HG03066 (cell line): ENCODE results near the gene MUC13.

Experiments used
- ATAC-seq: cut with Tn5 transposase; IDR thresholded peaks from one replicate; pipeline ENCODE4 v1.9.1; 2021; ENCODE audit warnings: low read depth; ENCODE audit not compliant: unreplicated experiment

Gene MUC13

DNA sequence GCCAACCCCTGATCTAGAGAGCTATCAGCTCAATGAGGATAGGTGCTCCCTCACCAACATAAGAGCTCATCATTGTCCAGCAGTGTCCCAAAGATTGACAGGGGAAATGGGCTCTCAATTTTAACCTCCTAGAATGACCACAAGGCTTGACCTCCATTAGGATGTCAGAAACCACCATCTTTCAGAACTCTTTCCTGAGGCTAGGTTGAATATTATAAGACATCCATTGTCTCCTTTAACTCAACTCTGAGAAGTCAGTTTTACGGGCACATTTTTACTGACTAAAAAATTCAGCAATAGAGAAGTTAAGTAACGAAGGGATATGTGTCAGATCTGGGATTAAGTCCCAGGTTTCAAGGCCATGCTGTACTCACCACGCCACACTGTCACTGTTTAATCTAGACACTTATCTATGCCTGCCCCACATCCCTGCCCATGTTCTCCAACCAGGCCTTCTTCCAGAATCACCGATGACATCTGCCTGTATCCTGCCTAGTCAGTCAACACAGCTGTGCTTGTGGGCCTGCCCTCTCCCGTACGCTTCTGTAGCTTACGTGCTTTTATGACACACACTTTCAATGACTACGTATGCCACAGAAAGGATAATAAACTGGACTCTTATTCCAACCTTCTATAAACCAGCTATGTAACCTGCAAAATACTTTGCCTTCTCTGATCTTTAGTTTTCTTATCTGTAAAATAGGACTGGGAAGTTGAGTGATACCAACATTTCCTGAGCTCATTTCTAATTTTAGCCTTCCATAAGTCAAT is 17.1 kb upstream of the MUC13 start:
- ATAC-seq, result no peak

- no peak for ATAC-seq
Measured at GRCh38 chr3:124950026-124950425, 15.5 kb upstream of the MUC13 start.

DNA sequence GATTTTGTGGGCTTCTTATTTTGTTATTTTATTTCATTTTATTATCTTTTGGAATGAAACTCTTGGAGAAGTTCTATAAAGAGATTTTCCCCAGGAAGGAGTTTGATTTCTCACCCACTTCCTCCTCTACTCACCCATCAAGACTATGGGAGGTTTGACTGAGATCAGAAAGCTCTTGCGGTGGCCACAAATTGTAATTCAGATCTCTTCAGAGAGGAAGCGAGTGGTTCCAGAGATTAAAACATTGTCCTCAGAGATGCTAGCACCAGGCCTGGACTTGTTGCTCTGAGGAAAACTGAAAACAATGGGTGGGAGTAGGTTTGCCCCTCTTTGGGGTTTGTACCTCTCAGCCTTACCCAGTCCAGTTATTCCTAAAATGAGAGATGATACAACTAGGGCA is 8.1 kb upstream of the MUC13 start:
- ATAC-seq, result no peak

DNA sequence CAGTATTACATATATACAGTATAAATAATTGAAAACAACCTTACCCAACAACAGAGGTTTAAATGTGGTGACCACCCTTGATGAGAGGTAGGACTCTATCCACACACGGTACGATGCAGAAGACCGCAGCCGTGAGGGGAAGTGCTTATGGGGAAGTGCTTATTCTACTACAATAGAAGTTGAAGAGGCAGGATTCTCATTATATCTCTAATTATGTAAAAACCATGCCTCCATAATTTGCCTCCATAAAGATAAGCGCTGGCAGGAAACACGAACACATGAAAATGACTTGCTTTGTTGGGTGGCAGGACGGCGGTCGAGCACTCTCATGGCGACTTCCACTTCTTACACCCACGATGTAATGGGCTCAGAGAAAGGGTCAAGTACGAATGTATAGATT is 7.2 kb upstream of the MUC13 start:
- ATAC-seq, result no peak

DNA sequence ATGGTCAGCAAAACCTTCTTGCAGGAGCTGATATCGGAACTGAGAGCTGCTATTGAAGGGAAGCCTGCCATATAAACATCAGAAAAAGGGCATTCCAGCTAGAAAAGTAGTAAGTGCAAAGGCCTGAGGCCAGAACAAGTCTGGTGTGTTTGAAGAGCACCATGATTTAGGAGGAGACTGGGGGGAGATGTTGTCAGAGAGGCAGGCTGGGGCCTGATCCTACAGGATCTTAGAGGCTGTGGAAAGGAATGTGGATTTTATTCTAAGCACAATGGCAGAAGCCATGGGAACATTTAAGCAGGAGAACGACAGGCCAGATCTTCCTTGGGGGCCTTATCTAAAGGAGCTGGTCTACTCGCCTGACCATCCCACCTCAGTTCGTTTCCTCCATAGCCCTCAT is 5.1 kb upstream of the MUC13 start:
- no peak for ATAC-seq

GRCh38 chr3:124938896-124939295 is 4.3 kb upstream of the MUC13 start:
- ATAC-seq, result no peak

DNA sequence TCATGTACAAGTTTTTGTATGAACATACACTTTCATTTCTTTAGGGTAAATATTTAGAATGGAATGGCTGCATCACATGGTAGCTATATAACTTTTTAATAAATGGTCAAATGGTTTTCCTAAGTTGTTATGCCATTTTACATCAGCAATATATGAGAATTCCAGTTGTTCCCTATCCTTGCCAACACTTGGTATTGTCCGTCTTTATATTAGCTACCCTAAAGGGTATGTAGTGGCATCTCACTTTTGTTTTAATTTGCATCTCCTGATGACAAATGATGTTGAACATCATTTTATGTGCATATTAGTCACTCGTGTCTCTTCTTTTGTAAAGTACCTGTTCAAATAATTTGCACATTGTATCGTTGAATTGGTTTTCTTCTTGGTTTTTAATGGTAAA is 2.5 kb upstream of the MUC13 start:
- ATAC-seq, result no peak

DNA sequence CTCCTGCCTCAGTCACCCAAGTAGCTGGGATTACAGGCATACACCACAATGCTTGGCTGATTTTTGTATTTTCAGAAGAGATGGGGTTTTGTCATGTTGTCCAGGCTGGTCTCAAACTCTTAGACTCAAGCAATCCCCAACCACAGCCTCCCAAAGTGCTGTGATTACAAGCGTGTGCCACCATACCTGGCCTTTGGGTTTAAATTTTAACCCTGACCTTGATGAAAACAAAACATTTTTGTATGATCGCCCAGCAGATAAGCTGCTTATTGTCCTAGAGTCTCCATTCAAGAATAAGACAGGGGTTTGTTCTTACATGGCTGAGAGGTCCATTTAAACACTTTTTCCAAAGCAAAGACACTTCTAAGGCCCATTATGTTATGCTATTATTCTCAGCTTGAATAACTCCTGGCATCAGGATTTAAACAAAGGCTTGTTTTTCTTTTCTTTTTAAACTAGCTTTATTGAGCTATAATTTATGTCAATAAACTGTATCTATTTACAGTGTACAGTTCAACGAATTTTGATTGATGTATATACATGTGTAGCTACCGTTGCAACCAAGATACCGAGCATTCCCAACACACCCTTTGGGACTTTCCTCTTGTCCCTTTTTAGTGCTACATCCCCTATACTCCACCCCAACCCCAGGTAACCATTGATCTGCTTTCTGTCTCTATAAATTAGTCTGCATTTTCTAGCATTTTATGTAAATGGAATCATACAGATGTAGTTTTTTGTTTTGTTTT is 1.4 kb upstream of the MUC13 start:
- no peak for ATAC-seq

- ATAC-seq, result peak; percentile 58
Measured at GRCh38 chr3:124935264-124935663, 713 bp upstream of the MUC13 start.

DNA sequence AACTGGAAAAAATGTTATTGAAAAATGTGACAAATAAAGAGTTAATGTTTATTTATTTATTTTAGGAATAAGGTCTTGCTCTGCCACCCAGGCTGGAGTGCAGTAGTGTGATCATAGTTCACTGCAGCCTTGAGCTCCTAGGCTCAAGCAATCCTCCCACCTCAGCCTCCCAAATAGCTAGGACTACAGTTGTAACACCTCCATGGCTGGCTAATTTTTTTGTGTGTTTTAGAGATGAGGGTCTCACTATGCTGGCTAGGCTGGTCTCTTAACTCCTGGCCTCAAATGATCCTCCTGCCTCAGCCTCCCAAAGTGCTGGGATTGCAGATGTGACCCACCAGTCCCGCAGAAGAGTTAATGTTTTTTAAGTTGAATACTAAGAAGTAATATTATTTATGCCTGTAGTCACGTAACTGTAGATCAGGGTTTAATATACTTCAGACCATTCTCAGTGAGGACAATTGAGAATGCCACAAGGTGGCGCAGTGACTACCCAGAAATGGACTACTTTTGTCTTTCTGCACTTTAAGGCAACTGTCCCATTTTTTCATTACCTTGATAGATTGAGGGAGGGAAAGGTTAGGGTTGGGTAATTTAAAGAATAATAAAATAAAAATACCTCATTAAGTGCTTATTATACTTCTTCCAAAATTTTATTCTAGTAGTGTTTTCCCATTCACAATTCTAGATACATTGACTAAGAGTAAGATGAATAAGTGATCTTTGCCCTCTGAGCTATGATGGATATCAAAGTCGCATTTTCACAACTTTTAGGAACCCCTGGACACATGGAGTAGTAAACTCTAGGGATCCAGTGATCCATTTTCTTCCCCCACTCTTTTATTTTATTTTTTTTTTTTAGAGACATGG is 6.0 kb downstream of the MUC13 start:
- ATAC-seq, result no peak

DNA sequence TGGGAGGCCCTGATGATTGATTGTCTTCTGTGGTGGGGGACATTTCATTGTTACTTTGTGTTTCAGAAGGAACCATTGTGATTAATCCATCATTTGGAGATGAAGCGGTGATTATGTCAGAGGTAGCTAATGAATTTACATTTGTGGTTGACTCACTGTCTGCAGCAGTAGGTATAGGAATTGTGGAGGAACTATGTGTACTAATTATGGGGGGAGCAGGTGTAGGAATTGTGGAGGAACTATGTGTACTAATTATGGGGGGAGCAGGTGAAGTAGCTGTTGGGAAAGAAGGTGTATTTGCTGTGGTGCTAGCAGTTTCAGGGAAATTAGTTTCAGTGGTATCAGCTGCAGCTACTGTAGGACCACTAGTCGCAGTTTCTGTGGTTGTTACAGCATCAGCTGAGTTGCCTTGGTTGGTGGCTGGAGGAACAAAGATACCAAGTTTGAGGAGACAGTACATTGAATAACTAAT is 6.9 kb downstream of the MUC13 start:
- ATAC-seq, result peak; percentile 79

DNA sequence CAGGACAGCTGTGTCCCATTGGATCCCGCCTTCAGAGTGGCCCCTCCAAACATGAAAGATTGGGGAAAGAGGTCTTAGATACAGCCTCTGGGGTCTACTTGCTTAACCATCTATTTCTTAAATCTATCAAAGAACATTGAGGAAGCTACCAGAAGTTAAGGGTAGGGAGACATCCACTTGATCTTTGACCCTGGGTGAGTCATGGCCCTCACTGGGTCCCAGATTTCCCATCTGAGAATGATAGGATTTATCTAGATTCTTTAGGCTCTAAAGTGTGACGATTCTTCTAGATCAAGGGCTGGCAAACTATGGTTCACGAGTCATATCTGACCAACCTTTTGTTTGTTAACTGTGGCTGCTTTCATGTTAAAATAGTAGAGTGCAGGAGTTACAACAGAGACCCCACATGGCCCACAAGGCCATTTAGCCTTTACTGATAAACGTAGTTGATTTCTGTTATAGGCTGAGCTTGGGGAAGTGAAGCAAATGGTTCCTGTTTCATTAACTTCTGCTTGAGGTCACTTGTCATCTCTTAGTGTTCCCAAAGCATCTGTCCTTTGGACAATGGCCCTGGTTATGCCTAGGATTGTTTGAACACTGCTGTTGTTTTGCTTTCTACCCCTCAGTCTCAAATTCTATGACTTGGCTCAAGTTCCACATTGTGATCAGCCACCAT is 8.0 kb downstream of the MUC13 start:
- ATAC-seq, result no peak

DNA sequence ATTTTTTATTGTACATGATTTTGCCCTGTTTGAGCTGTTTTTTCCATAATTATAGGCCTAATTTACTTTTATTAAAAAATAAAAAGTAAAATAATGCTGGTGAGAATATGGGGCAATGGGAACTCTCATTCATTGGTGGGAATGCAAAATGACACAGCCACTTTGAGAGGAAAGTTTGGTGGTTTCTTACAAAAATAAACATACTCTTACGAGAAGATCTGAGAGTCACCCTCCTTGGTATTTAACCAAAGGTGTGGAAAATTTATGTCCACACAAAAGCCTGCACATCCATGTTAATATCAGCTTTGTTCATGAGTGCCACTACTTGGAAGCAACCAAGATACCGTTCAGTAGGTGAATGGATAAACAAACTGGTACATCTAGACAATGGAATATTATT is 9.8 kb downstream of the MUC13 start:
- ATAC-seq, result no peak

DNA sequence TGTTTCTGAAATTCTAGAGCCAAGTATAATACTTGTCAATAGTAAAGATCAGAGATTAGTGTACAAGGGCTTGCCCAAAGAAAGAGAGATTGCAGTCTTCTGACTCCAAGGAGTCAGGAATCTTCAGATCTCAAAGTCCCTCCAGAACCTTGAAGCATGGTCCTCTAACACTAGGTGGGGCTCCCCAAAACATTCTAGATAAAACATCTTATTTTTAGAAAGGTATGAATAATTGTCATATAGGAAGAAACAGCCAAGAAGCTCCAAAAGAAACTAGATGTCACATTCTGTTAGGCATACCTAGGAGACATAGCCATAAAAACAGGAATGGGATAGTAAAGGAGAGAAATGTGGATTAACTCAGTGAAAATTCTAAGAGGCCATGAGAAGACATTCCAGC is 10.7 kb downstream of the MUC13 start:
- no peak for ATAC-seq

DNA sequence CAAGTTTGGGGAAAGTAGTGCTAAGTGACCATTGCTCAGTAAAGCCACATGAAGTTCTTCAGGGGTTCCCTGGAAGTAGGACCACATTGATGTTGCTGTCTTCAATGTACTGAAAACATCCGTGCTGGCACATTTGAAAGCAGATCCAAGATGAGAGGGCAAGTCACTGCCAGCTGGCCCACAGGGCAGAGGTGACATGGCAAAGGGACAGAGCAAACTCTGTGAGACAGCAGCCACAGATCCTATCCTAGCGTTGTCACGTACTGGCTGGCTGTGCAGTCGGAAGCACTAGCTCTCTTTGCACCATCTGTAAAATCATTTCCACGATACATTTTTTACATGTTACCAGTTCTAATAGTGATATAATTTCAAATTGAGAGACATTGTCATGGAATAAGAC is 13.8 kb downstream of the MUC13 start:
- no peak for ATAC-seq

DNA sequence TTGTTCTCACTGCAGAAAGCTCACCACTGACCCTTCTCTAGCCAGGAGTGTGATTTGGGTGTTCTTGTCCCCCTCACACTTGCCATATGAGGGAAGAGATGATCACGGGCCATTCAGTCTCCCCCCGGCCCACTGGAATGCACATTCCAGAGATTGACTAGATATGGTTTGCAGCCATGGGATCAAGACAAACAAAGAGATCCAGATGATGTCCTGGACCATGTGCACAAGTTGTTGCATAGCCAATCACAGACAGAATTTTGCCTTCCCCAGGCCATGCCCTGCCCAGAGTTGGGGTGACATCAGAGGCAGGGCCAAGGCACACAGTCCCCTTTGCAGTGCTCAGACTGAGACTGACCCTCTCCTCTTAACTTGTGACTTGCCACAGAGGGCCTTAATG is 14.8 kb downstream of the MUC13 start:
- no peak for ATAC-seq

DNA sequence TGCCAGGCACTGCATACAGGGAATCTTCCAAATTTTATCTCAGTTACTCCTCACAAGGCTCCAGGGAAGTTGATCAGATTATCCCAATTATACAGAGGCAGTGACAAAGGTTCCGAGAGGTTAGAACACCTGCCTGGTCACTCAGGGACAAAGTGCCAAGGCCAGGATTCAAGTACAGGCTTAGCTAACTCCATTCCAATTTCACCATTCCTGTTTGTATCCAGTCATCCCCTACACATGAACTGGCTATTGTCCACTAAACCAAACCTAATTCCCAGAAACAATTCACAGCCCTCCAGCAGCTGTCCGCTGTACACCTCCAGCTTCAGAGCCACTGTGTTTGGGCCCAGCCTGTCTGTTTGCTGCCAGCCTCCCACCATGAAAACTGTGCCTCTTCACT is 16.0 kb downstream of the MUC13 start:
- no peak for ATAC-seq

DNA sequence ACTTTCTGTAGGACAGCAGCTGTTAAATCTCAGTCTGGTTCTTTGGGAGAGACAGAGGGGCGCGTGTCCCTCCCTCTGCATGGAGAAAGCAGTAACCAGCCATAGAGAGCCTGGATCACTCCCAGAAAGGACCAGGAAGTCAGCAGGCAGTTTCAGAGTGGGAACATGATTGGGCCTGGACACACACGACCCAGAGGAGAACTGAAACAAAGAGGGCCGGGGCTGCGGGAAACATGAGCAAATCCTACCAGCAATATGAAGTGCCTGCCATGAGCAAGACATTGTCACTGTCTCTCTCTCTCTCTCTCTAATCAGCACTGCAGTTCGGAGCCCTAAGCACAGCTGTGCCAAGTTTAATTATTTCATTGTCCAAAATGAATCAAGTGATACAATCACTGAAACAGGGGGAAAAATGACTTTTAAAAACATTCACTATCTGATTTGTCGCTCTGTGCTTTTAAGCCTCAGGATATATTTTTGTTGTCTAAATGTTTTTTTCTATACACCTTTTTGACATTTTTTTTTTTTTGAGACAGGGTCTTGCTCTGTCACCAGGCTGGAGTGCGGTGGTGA is 17.6 kb downstream of the MUC13 start:
- ATAC-seq, result no peak

DNA sequence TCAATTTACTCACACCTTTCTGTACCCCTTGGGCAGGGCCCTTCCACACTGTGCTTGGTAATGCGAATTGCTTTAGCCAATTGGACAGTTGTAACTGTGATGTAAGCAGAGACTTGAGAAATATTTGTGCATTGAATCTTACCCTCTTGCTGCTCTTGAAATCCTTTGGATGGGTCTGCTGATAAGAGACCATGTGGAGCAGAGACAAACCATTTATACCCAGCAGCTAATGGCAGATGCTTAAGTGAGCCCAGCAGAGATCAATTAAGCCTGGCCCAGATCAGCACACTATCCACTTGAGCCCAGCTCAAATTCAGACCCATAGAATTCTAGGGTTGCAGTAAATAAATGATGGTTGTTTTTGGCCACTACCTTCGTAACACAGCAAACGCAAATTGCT is 19.3 kb downstream of the MUC13 start:
- ATAC-seq, result no peak

DNA sequence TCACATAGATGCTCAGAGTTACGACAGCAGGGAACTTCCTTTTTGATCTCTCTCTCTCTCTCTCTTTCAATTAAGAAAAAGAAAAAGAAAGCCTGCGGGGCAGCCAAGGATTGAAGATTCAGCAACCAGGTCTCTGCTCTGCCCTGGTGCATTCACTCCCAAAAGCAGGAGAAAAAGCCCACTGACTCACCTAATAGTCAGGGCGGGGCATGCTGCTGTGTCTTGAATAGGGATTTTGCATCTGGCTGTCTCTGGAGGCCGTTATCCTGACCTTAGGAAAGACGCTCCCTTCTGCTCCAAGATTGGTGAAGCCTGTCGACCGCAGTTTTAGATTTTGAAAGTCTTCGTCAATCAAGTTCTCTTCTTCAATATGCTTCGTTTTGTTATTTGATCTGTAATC is 26.6 kb downstream of the MUC13 start:
- no peak for ATAC-seq
